ENCODE data around the gene ZSCAN30.

The ZSCAN30 gene

GRCh38 chr18:35278085-35278484 is 11.9 kb downstream of the ZSCAN30 start:
- DNase-seq: no peak

GRCh38 chr18:35277633-35278032 is 12.4 kb downstream of the ZSCAN30 start:
- no peak for DNase-seq

- DNase-seq: no peak
These were observed 13.8 kb downstream of the ZSCAN30 start for GRCh38 chr18:35276267-35276666.

- DNase-seq: no peak
These were observed 18.4 kb downstream of the ZSCAN30 start for GRCh38 chr18:35271656-35272055.

DNA sequence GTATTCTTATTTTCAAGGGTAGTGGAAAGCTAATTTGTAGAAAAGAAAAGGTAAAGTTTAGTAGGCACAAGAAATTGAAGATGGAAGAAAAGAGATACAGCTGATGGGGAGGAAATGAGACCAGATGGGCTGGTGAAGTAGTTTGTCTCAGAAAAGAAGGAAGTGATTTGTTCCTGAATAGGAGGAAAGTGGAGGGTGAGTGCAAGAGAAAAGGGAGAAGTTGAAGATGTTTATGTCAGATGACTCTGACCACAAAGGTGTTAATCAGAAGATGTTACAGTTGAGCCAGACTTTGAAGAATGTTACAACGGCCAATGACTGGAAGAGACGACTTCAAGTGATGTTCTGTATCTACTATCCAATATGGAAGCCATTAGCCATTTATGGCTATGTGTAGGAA is 21.2 kb downstream of the ZSCAN30 start:
- no peak for DNase-seq

GRCh38 chr18:35267809-35268208 is 22.2 kb downstream of the ZSCAN30 start:
- DNase-seq: peak; percentile 24

DNA sequence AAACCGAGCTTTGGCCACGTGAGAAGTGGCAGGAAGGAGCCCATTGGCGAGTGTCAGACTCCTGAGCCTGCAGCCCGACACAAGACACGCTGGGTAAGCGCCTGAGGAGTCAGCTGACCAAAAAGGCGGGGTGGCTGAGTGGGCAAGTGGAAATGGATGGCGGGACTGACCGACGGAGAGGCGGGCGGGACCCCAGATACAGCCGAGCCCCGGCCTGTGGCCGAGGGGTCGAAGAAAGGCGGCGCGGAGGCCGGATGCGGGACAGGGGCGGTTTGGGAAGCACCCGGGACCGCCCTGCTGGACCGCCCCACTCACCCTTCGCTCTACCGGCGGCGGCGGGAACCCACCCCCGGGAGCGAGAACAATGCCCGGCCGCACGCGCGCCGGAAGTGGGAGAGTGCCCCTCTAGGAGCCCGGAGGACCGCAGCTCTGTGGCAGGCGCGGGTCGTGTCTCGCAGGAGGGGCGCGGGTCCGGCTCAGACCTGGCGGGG is 22.8 kb downstream of the ZSCAN30 start:
- DNase-seq: peak; percentile 92

DNA sequence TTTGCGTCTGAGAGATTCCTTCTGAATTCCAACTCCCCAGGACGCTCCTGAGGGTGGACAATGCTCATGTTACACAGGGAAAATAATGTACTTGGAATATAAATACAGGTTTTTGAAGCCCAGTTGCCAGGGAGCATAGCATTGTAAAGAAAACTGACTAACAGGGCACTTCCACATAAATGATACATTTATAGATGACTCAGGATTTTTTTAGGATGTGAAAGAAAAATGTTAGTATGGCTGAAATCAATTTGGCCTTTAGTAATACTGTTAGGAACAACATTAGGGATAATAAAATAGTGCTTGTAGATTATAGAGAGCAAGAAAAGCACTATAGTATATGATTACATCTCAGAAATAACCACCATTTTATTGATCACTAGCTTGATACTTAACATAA is 25.6 kb downstream of the ZSCAN30 start:
- DNase-seq: no peak

GRCh38 chr18:35256947-35257346 is 33.1 kb downstream of the ZSCAN30 start:
- DNase-seq: no peak

- DNase-seq: no peak
These were observed 36.3 kb downstream of the ZSCAN30 start for GRCh38 chr18:35253655-35254287.

- no peak for DNase-seq
These were observed 37.6 kb downstream of the ZSCAN30 start for GRCh38 chr18:35252466-35252865.

DNA sequence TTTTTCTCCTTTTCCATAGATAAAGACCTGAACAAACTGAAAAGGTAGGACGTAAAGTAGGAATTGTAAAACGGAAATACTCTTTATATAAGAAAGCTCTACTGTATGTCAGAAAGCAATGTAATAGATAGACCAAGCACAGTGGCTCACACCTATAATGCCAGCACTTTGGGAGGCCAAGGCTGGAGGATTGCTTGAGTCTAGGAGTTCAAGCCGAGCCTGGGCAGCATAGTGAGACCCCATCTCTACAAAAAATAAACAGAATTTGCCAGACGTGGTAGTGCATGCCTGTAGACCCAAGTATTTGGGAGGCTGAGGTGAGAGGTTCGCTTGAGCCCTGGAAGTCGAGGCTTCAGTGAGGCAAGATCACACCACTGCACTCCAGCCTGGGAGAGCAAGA is 41.6 kb downstream of the ZSCAN30 start:
- DNase-seq: no peak

DNA sequence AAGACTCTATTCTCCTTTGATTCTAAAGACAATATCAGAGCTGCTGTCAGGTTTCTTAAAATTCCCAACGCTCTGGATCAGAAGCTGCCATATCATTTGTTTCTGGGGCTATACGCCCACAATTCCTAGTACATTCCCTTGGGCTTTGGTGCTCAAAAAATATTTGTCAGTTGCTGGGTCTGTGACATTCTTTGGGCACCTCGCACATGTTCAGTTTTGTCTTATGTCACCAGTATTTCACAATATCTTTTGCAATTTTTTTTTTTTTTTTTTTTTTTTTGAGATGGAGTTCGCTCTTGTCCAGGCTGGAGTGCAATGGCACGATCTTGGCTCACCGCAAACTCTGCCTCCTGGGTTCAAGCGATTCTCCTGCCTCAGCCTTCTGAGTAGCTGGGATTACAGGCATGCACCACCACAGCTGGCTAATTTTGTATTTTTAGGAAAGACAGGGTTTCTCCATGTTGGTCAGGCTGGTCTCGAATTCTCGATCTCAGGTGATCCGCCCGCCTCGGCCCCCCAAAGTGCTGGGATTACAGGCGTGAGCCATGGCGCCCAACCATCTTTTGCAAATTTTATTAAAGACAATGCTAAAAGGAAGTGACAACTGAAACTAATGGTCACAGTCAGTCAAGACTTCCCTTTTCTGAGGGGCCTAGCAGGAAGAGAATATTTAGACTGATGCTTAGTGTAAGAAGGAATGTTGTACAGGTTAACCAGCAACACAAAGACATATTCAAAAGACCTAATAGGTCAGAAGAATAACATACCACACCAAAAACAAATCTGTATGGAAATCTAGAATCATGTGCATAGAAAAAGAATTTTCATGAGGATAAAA is 42.4 kb downstream of the ZSCAN30 start:
- DNase-seq: no peak

DNA sequence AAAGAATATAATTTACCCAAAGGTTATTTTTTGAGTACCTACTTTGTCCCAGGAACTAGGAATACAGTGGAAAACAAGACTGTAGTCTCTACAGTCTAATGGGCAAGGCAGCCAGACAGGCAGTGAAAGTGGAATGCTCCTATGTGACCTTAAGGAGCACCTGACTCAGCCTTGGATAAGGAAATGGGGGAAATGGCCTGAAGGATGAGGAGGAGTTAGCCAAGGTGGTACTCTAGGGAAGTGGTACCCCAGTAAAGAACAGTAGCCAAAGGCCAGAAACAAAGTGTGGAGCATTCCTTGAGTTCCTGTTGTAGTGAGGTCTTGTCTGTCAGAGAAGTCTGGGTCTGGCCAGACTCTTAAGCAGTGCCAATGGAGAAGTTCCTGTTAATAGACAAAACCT is 43.2 kb downstream of the ZSCAN30 start:
- DNase-seq: no peak

DNA sequence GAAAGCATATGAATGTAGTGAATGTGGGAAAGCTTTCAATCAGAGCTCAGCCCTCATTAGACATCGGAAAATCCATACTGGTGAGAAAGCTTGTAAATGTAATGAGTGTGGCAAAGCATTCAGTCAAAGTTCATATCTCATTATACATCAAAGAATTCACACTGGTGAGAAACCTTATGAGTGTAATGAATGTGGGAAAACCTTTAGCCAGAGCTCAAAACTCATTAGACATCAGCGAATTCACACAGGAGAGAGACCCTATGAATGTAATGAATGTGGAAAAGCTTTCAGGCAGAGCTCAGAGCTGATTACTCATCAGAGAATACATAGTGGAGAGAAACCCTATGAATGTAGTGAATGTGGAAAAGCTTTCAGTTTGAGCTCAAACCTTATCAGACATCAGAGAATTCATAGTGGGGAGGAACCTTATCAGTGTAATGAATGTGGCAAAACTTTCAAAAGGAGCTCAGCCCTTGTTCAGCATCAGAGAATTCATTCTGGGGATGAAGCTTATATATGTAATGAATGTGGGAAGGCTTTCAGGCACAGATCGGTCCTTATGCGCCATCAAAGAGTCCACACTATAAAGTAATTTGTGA is 44.2 kb downstream of the ZSCAN30 start:
- DNase-seq: no peak

- no peak for DNase-seq
These were observed 45.4 kb downstream of the ZSCAN30 start for GRCh38 chr18:35244671-35245070.

DNA sequence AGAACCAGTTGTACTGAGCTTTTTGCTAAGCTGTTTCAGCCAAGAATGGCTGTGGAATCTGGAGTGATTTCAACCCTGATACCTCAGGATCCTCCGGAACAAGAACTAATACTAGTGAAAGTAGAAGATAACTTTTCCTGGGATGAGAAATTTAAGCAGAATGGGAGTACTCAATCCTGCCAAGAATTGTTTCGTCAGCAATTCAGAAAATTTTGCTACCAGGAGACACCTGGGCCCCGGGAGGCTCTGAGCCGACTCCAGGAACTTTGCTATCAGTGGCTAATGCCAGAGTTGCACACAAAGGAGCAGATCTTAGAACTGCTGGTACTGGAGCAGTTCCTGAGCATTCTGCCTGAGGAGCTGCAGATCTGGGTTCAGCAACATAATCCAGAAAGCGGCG is 47.6 kb downstream of the ZSCAN30 start:
- no peak for DNase-seq

GRCh38 chr18:35241448-35241804 is 48.6 kb downstream of the ZSCAN30 start:
- DNase-seq: no peak

- DNase-seq: peak; percentile 100
These were observed 49.2 kb downstream of the ZSCAN30 start, which contains the start of gene ZNF397 for GRCh38 chr18:35240664-35241447. ZNF397 (plus strand) TSS chr18:35241034; CDS start chr18:35242471, 1,437 bp downstream.

GRCh38 chr18:35239314-35239713 is 50.7 kb downstream of the ZSCAN30 start:
- DNase-seq: no peak

DNA sequence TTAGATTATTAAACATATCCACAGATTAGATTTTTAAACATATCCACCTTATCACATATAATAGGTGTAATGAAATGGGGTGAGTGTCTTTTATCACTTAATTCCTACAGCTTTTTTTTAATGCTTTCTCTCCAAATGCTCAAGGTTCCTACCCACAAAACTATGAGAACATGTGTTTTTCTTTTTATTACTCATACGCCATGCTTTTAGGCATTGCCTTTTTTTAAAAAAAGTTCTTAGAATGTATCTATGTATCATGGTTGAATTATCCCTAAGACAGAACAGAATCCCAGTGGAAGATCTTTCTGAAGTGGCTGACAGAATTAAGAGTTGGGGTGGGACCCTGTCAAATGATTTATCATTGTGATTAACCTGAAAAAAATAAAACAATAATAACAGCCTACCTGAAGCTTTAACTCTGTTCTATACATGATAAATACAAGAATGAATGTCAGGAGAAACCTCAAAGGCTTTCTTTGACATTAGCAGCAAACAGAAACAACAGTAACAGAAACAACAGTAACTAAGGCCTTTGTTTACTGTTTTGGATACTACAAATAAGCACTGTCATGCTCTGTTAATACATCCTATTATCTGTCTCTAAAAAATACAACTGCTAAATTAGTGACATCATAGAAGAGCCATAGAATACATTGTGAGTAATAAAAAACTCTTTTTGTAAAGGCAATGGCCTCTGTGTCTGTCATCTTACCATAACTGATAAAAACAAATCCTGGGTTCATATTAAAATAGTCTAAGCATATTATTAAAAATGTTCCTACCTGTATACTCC is 53.3 kb downstream of the ZSCAN30 start:
- DNase-seq: no peak

GRCh38 chr18:35231052-35231451 is 59.0 kb downstream of the ZSCAN30 start:
- no peak for DNase-seq
